ENCODE data around the gene PNPO.

- TF ChIP-seq POLR2A (IDR thresholded peaks at IDR 0.05) (no peak), CTCF (IDR thresholded peaks at IDR 0.05) (no peak)
Measured at GRCh38 chr17:47969930-47970724, 28.8 kb downstream of the PNPO start.

All from thyroid gland (tissue), 4 donors.